ENCODE data around the gene CALCR.
A peak's percentile ranks its signal among the peaks of the same experiment; 100 is the strongest.
"Not testable (repeated sequence)": the region's sequence is repeated elsewhere in the genome, so short reads cannot be mapped to it uniquely, and the experiment has no call there.

Gene CALCR

DNA sequence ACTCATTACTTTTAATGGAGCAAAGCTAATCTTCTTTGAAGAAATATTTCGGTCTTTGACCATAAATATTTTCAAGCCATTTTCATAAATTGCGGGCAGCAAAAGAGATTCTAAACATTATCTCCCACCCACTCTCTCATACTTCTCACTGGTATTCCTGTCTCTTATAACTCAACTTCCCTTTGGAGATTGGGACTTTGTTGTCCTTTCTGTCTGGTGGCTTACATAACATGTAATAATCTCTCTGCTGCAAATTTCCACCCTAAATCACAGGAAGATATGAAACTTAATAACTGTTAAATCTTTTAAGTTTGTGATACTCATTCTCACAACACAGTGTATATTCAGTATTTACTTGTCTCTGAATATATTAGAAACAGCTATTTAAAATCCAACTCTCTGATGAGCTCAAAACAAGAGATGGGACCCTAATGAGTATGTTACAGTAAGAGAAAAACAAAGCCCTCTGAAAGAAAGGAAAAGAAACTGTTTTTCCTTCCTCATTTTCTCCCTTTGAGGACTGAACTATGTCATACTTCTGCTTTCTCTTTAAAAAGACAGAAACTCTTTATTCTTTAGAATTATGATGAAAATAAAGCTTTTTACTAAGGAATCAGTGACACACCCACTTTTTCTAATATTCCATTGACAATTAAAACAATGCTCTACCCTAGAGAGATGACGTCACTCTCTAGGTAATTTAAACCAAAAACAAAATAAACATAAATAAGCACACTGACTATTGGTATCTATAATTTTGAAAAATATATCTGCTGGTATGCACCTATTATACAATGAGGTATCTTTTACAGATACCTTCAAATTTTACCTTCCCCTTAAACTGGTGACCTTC is 14.7 kb downstream of the CALCR start:
- DNase-seq: no peak

DNA sequence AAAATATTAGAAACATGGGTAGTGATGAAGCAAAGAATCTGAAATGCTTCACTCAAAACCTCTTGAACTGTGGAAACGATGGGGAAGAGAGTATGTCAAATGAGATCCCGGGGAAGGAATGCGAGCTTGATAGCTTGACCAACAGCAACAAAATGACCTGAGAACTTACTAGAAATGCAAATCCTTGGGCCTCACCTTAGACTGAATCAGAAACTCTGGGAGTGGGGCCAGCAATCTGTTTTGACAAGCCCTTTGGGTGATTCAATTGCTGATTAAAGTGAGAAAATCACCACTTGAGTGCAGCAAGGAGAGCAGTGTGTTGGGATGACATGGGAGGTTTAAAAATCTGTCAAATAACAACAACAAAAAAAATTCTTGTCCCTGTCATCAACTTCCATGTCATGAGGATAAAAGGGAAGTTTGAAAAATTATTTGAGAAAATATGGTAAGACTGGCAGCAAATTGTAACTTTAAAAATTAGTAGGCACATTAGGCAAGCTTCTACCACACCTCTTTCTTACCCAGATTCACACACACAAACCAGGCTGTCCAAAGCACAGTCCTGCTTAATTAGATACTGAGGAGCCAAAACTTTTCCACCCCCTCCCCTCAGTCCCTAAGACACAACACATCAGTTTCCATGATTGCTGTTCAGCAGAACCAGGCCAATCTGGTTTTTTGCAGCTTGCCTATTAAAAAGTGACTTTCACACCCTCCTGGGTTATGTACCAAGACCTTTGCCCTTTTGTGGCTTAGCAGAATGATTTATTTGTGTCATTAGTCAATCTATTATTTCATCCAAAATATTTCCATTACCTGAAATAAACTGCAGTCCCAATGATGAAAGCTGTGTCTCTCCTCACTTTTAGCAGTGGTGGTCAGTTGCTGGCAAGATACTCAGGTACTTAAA is 15.6 kb downstream of the CALCR start:
- no peak for DNase-seq

DNA sequence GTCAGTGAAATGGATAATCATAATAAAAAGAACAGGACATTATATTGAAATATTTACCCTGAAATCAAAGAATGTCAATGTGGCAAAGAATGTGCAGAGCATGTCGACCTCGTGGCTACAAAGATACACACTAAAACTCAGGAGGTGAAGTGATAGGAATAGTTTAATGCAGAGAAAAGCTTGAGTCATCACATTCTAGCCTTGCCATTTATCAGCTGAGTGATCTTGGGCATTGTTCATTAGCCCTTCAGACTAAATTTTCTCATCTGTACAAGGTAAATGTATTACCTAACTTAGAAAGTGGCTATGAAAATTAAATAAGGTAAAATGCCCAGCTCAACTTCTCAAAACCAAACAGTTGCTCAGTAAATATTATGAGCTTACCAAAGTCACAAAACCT is 22.6 kb downstream of the CALCR start:
- DNase-seq: no peak

- DNase-seq: peak; percentile 57
These were observed 23.2 kb downstream of the CALCR start for GRCh38 chr7:93551063-93551895.

GRCh38 chr7:93547716-93548115 is 26.8 kb downstream of the CALCR start:
- no peak for DNase-seq

- DNase-seq: peak; percentile 18
These were observed 29.8 kb downstream of the CALCR start for GRCh38 chr7:93544691-93545090.

- no peak for DNase-seq
These were observed 36.5 kb downstream of the CALCR start for GRCh38 chr7:93538061-93538460.

DNA sequence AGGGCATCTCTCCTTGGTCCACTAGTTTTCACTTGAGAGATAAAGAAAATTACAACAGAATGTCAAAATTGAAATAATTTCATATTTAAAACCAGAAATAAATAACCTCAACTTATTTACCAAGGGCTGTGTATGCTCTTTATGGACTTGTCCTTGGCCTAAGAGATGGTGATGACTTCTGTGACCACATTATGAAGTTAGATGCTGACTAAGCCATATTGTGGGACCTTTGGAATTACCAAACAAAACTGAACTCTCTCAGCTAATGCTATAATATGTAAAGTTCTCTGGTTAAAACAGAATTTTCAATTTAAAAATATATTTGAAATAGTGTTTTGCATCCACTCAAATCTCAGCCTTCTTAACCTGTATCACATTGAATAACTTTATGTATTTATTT is 38.9 kb downstream of the CALCR start:
- no peak for DNase-seq

- peak; percentile 6 for DNase-seq
These were observed 43.8 kb downstream of the CALCR start for GRCh38 chr7:93530701-93531100.

DNA sequence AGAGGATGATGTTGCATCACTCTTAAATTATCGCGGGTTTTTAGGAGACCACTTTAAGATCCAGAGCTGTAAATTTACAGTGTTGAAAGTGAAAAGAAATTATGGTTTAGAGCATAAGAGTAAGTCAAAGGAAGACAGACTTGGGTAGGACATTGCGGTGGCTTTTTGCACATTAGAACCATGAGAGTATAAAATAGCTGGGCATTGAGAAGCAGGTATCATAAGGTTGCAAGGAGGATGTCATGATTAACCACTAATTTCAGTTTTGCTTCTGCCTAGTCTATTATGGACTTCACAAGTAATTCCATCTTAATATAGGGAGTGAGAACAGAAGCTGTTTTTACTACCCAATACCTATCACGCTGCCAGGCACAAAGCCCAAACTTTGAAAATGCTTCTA is 57.7 kb downstream of the CALCR start:
- DNase-seq: no peak

DNA sequence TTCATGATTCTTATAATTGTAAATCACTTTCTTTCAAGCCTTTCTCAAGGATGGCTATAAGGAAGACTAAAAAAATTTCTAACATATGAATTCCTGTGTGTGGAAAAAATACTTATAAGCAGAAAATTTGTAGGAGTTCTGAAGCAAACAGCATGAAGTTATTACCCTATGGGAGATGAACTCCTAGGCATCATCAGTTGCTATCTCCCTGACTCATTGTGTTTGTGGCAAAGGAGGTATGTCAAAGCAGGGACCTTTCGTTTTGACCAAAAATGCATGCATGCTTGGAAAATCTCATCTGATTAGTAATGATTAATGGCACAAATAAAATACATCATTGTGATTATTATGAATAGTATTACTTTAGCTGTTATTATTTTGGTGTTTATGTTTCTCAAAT is 59.4 kb downstream of the CALCR start:
- no peak for DNase-seq

DNA sequence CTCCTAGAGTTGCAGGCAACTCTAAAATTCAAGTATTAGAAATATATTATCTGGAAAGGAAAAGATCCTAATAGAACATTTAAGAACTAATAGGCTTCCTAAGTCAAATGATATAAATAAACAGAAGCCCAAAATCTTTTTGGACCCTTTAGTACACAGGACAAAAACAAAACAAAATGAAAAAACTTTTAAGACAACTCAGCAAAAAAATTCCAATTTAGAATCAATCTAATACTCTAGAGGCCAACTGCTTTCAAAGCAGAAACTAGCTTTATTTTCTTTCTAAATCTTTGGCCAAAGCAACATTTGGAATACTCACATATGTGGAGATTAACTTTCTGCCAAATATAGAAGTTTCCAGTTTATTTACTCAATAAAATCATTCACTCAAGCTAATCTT is 65.2 kb downstream of the CALCR start:
- DNase-seq: no peak

DNA sequence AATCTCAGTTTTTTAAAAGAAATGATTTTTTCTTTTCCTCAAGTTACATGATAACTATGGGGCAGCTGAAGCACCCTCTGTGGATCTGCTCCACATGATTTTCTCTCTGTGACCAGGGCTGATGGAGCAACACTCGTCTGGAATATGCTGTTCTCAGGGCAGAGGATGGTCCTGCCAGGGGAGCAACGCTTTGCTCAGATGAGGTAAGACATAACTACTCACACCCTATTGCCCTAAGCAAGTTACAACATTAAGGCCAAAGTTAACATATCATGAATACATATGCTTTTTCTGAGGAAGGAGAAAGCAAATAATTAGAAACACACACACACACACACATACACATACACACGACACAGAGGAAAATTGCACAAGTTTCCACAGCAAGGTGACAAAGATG is 71.4 kb downstream of the CALCR start:
- no peak for DNase-seq

GRCh38 chr7:93491860-93492259 is 82.7 kb downstream of the CALCR start:
- not testable (repeated sequence) for DNase-seq

GRCh38 chr7:93476491-93477344 is 97.8 kb downstream of the CALCR start:
- DNase-seq: peak; percentile 4

GRCh38 chr7:93475811-93476210 is 98.7 kb downstream of the CALCR start:
- DNase-seq: peak; percentile 46

DNA sequence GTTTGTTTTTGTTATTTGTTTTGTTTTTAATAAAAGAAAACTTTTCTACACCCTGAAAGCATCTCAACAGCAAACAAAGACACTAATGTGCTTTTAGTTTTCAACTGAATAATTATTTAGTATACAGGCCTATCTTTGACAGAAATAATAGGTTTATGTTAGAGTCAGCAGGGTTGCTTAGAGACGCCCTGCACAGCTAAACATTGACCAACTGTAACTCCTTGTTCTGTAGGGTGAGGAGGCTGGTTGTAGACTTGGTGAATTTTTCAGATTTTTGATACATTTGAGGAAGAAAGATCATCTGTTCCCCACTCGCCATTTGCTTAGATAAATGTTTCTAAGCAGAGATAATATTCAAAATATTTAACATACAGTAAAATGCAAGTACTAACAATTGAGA is 103.1 kb downstream of the CALCR start:
- no peak for DNase-seq

GRCh38 chr7:93463764-93464163 is 110.8 kb downstream of the CALCR start:
- no peak for DNase-seq

DNA sequence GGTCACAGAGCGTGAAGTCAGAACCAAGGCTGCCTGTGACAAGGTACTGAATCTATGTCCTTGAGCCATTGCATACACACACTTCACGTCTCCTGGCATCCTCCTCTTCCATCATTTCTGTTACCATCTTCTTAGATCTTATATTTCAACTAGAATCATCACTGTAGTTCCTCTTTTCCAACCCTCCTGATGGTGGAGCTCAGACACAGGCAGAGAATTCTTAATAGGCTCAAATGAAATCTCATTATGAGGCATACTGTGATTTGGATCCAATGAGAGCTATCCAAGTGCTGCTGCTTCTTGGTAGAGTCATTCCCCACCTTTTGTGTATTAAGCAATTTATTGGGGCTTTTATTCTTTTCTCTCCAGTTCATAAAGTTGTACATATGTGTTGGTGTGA is 113.2 kb downstream of the CALCR start:
- peak; percentile 19 for DNase-seq

DNA sequence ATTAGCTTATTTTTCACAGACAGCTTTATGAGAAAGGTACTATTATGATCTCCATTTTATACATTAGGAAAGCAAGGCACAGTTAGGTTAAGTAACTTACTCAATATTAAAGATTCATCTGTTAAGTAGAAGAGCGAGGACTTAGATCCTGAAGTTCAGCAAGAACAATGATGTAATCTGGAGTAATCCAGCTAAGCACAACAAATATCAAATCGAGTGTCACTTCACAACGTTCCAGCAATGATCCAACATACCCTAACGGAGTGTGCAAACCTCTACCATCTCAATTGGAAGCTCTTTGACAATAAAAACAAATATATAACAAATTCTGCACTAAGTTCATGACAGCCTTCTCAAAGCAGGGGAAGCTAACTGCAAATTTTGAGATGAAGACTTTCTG is 121.3 kb downstream of the CALCR start:
- DNase-seq: no peak

- DNase-seq: no peak
These were observed 126.3 kb downstream of the CALCR start for GRCh38 chr7:93448176-93448575.

DNA sequence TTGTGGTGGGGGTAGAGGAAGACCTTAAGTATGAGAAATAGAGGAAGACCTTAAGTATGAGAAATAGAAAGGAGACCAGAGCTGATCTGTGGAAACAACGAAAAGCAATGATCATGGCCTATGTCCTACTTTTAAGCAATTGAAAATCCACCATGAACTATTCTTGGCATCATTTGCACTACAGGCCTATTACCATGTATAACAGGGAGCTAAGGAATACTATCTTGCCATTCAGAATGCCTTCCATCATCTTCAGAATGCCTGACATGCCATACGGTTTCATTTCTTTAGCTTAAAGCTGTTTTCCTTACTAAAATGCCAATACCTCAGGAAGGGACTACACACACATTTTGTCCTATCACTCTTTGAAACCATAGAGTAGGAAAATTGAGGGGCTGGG is 127.0 kb downstream of the CALCR start:
- DNase-seq: no peak

Measured in eye (tissue), 1 donor.